ENCODE data around the gene CHCHD4.

Gene CHCHD4

GRCh38 chr3:14132120-14132519 is 7.5 kb upstream of the CHCHD4 start:
- H3K4me2 ChIP-seq (ENCODE audit: low read length): no peak overlapping the region
- H3K4me3 ChIP-seq (ENCODE audit: low read depth, low read length): no peak overlapping the region
- H3K9ac ChIP-seq: no peak overlapping the region
- TF ChIP-seq, protein P1, sequence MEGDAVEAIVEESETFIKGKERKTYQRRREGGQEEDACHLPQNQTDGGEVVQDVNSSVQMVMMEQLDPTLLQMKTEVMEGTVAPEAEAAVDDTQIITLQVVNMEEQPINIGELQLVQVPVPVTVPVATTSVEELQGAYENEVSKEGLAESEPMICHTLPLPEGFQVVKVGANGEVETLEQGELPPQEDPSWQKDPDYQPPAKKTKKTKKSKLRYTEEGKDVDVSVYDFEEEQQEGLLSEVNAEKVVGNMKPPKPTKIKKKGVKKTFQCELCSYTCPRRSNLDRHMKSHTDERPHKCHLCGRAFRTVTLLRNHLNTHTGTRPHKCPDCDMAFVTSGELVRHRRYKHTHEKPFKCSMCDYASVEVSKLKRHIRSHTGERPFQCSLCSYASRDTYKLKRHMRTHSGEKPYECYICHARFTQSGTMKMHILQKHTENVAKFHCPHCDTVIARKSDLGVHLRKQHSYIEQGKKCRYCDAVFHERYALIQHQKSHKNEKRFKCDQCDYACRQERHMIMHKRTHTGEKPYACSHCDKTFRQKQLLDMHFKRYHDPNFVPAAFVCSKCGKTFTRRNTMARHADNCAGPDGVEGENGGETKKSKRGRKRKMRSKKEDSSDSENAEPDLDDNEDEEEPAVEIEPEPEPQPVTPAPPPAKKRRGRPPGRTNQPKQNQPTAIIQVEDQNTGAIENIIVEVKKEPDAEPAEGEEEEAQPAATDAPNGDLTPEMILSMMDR (IDR thresholded peaks at IDR 0.05): no peak
- H3K79me2 ChIP-seq: peaks cover 30% of the 10 kb centered on the region
- H3K4me1 ChIP-seq: no peaks in the 10 kb centered on the region
- H2AFZ ChIP-seq: no peak overlapping the region
- no peak overlapping the region for H3K27ac ChIP-seq
- H3K27me3 ChIP-seq (ENCODE audit: control insufficient read depth, insufficient read depth, low read length): no peaks in the 10 kb centered on the region
- H3K36me3 ChIP-seq (ENCODE audit: control insufficient read depth, insufficient read depth, low read length): no peaks in the 10 kb centered on the region
- no peaks in the 10 kb centered on the region for H3K9me3 ChIP-seq (ENCODE audit: control insufficient read depth, low read length)

- no peak overlapping the region for H3K9ac ChIP-seq
- H3K4me3 ChIP-seq (ENCODE audit: low read depth, low read length): no peak overlapping the region
- TF ChIP-seq, protein P1 (IDR thresholded peaks at IDR 0.05): no peak
- no peak overlapping the region for H3K27ac ChIP-seq
- H3K4me2 ChIP-seq (ENCODE audit: low read length): no peak overlapping the region
- no peak overlapping the region for H2AFZ ChIP-seq
- peaks cover 7% of the 10 kb centered on the region for H3K4me1 ChIP-seq
- H3K27me3 ChIP-seq (ENCODE audit: control insufficient read depth, insufficient read depth, low read length): no peaks in the 10 kb centered on the region
- H3K79me2 ChIP-seq: peaks cover 33% of the 10 kb centered on the region
- no peaks in the 10 kb centered on the region for H3K36me3 ChIP-seq (ENCODE audit: control insufficient read depth, insufficient read depth, low read length)
- no peaks in the 10 kb centered on the region for H3K9me3 ChIP-seq (ENCODE audit: control insufficient read depth, low read length)
These were observed 6.5 kb upstream of the CHCHD4 start for GRCh38 chr3:14131134-14131533.

GRCh38 chr3:14130707-14131106 is 6.0 kb upstream of the CHCHD4 start:
- no peaks in the 10 kb centered on the region for H3K9me3 ChIP-seq (ENCODE audit: control insufficient read depth, low read length)
- H2AFZ ChIP-seq: no peak overlapping the region
- no peak overlapping the region for H3K9ac ChIP-seq
- H3K36me3 ChIP-seq (ENCODE audit: control insufficient read depth, insufficient read depth, low read length): no peaks in the 10 kb centered on the region
- TF ChIP-seq, protein P1 (IDR thresholded peaks at IDR 0.05): no peak
- H3K4me3 ChIP-seq (ENCODE audit: low read depth, low read length): no peak overlapping the region
- peaks cover 9% of the 10 kb centered on the region for H3K4me1 ChIP-seq
- no peak overlapping the region for H3K4me2 ChIP-seq (ENCODE audit: low read length)
- no peak overlapping the region for H3K27ac ChIP-seq
- H3K27me3 ChIP-seq (ENCODE audit: control insufficient read depth, insufficient read depth, low read length): no peaks in the 10 kb centered on the region
- peaks cover 33% of the 10 kb centered on the region for H3K79me2 ChIP-seq

DNA sequence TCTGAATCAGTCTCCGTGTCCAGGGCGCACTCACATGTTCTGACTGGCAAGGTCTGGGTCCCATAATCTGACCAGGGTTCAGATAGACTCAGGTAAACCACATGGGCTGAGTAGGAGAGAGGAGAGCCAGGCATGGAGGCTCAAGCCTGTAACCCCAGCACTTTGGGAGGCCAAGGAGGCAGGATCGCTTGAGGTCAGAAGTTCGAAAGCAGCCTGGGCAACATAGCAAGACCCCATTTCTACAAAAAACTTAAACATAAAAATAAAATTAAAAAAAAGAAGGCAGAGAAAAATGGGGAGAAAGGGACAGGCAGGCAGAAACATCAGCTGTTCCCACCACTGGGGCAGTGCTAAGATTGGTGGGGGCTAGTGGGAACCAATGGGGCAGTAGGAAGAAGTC is 5.6 kb upstream of the CHCHD4 start:
- no peaks in the 10 kb centered on the region for H3K9me3 ChIP-seq (ENCODE audit: control insufficient read depth, low read length)
- no peak overlapping the region for H3K9ac ChIP-seq
- TF ChIP-seq, protein P1 (IDR thresholded peaks at IDR 0.05): no peak
- H3K79me2 ChIP-seq: peaks cover 33% of the 10 kb centered on the region
- no peak overlapping the region for H3K27ac ChIP-seq
- no peak overlapping the region for H3K4me3 ChIP-seq (ENCODE audit: low read depth, low read length)
- H3K4me1 ChIP-seq: peaks cover 9% of the 10 kb centered on the region
- H3K27me3 ChIP-seq (ENCODE audit: control insufficient read depth, insufficient read depth, low read length): no peaks in the 10 kb centered on the region
- no peak overlapping the region for H2AFZ ChIP-seq
- H3K36me3 ChIP-seq (ENCODE audit: control insufficient read depth, insufficient read depth, low read length): no peaks in the 10 kb centered on the region
- no peak overlapping the region for H3K4me2 ChIP-seq (ENCODE audit: low read length)

DNA sequence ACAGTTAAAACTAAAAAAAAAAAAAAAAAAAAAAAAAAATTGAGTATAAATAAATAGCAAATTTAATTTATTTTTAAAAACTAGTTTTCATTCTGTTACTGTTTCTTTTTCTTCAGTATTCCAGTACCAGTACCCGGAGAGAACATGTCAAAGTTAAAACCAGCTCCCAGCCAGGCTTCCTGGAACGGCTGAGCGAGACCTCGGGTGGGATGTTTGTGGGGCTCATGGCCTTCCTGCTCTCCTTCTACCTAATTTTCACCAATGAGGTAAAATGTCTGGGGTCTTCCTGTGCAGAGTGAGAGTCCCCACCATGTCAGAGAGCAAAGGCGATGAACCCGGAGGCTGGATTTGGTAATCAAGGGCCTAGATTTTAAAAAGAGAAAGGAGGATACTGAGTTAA is 4.6 kb upstream of the CHCHD4 start:
- Histone ChIP-seq H3K4me3 (ENCODE audit: low read depth, low read length) (no peak overlapping the region), H3K9me3 (ENCODE audit: control insufficient read depth, low read length) (no peaks in the 10 kb centered on the region), H2AFZ (no peak overlapping the region), H3K4me1 (peaks cover 9% of the 10 kb centered on the region), H3K27ac (no peak overlapping the region), H3K79me2 (peaks cover 33% of the 10 kb centered on the region), H3K36me3 (ENCODE audit: control insufficient read depth, insufficient read depth, low read length) (no peaks in the 10 kb centered on the region), H3K27me3 (ENCODE audit: control insufficient read depth, insufficient read depth, low read length) (no peaks in the 10 kb centered on the region), H3K4me2 (ENCODE audit: low read length) (no peak overlapping the region), H3K9ac (no peak overlapping the region)
- TF ChIP-seq, protein P1 (IDR thresholded peaks at IDR 0.05): no peak
